Sigmoid colon (tissue), 7 donors: ENCODE data around the gene PI4KB. TPM values are rescaled to one million over a fixed set of nuclear protein-coding genes. Genes with fewer than 3 reads are reported as not detected.

Experiments used
- DNase-seq: peaks from one replicate; pipeline ENCODE4 v3.0.0-alpha.2; 2019
- H3K27ac ChIP-seq, 4 donors: fragments of 200-600 bp; sonication (generic); one replicate each; pipeline ENCODE4 v1.5.1; 2016 to 2019; ENCODE audit warnings: mild to moderate bottlenecking in 1 of 4
- H3K27me3 ChIP-seq, 3 donors: fragments of 200-600 bp; sonication (generic); one replicate each; pipeline ENCODE4 v1.5.1; 2019; ENCODE audit warnings: mild to moderate bottlenecking in 1 of 3
- H3K36me3 ChIP-seq, 4 donors: fragments of 200-600 bp; sonication (generic); one replicate each; pipeline ENCODE4 v1.5.1; 2016 to 2019
- H3K4me1 ChIP-seq, 4 donors: fragments of 200-600 bp; sonication (generic); one replicate each; pipeline ENCODE4 v1.5.1; 2017 to 2019
- H3K4me3 ChIP-seq, 4 donors: fragments of 200-600 bp; sonication (generic); one replicate each; pipeline ENCODE4 v1.5.1; 2017 to 2019; ENCODE audit warnings: mild to moderate bottlenecking in 2 of 4, moderate library complexity in 1 of 4
- H3K9me3 ChIP-seq, 4 donors: fragments of 200-600 bp in 3 of 4; sonication (generic) in 3 of 4; one replicate each; pipeline versions ENCODE4 v1.5.1 to v1.6.1; 2013 to 2019
- CTCF ChIP-seq, 4 experiments: fragments of 450-650 bp in 3 of 4; fragments of 200-600 bp in 1 of 4; IDR thresholded peaks; one replicate each; pipeline ENCODE4 v1.5.1; 2016 to 2019; ENCODE audit warnings: antibody characterized with exemption in 4 of 4, mild to moderate bottlenecking in 3 of 4, moderate library complexity in 2 of 4
- EP300 ChIP-seq, 4 donors: sonication (generic); formaldehyde crosslinking; IDR thresholded peaks; one replicate each; pipeline ENCODE4 v1.6.1; 2017; ENCODE audit warnings: antibody characterized with exemption in 4 of 4
- POLR2A ChIP-seq, 2 donors: fragments of 450-650 bp; IDR thresholded peaks; one replicate each; pipeline ENCODE4 v1.6.1; 2016; ENCODE audit warnings: antibody characterized with exemption in 2 of 2, mild to moderate bottlenecking in 2 of 2, moderate library complexity in 2 of 2
- POLR2AphosphoS5 ChIP-seq, 4 donors: sonication (generic); formaldehyde crosslinking; IDR thresholded peaks; one replicate each; pipeline ENCODE4 v1.6.1; 2017; ENCODE audit warnings: antibody characterized with exemption in 4 of 4
- WGBS, 2 donors: extraction: QIAGEN DNeasy Blood & Tissue Kit; methylation state at CpG; one replicate each; pipeline ENCODE4 v1.1.7; 2013; 5-methylcytosine and 5-hydroxymethylcytosine counted together
- intact Hi-C: fragments of 100-400 bp; cut with DNase I; formaldehyde crosslinking; loops from one replicate; pipeline ENCODE4 v1.15.1; 2023
- polyA plus RNA-seq, 3 donors: library from polyadenylated mRNA; stranded (reverse); fragments of 200-250 nt; gene quantifications; one replicate each; pipeline ENCODE4 v1.2.3, GENCODE V29; 2013
- total RNA-seq, 4 donors: library from RNA; depleted of rRNA; stranded (reverse); fragments of >200 nt; gene quantifications; one replicate each; pipeline ENCODE4 v1.1.0, GENCODE V29; 2016
- donor health status: healthy with polysubstance abuse.
- donor health status: Bipolar disorder and iron deficiency.
- donor health status: healthy.

Gene PI4KB
- total and polyA plus RNA-seq, 7 donors, result 25.2 to 75.2 (median 57.6) TPM

GRCh38 chr1:151273924-151274466 is 53.2 kb downstream of the PI4KB start:
- intact Hi-C loops, result no loop called here
- Histone ChIP-seq H3K27ac (no peak overlapping the region), H3K4me1 (no peaks in the 10 kb centered on the region), H3K36me3 (peaks cover 0 to 18% (median 0%) of the 10 kb centered on the region in 4 donors), H3K27me3 (no peaks in the 10 kb centered on the region), H3K4me3 (no peak overlapping the region), H3K9me3 (no peaks in the 10 kb centered on the region)
- 84 to 88% methylated on average over 3 of the region's 3 CpGs for WGBS, 2 donors
- no peak for TF ChIP-seq CTCF (IDR thresholded peaks at IDR 0.05)
- TF ChIP-seq EP300 (IDR thresholded peaks at IDR 0.05), result no peak
- TF ChIP-seq POLR2AphosphoS5 (IDR thresholded peaks at IDR 0.05), result no peak
- TF ChIP-seq POLR2A (IDR thresholded peaks at IDR 0.05), result no peak
- no peak for DNase-seq

- Histone ChIP-seq H3K4me1 (no peaks in the 10 kb centered on the region), H3K27ac (no peak overlapping the region), H3K27me3 (no peaks in the 10 kb centered on the region), H3K9me3 (no peaks in the 10 kb centered on the region), H3K4me3 (no peak overlapping the region), H3K36me3 (peaks cover 23 to 77% (median 48%) of the 10 kb centered on the region in 4 donors)
- WGBS, 2 donors, result 75 to 76% methylated on average over 4 of the region's 4 CpGs
- TF ChIP-seq POLR2A (IDR thresholded peaks at IDR 0.05), result no peak
- no peak for TF ChIP-seq CTCF (IDR thresholded peaks at IDR 0.05)
- TF ChIP-seq POLR2AphosphoS5 (IDR thresholded peaks at IDR 0.05), result no peak
- TF ChIP-seq EP300 (IDR thresholded peaks at IDR 0.05), result no peak
- no peak for DNase-seq
- intact Hi-C loops, result no loop called here
Measured at GRCh38 chr1:151267760-151268159, 59.5 kb downstream of the PI4KB start.

- no peak overlapping the region for H3K27ac ChIP-seq
- peaks cover 23 to 83% (median 51%) of the 10 kb centered on the region in 4 donors for H3K36me3 ChIP-seq
- no peak overlapping the region for H3K4me3 ChIP-seq
- H3K4me1 ChIP-seq, result no peaks in the 10 kb centered on the region
- no peaks in the 10 kb centered on the region for H3K9me3 ChIP-seq
- H3K27me3 ChIP-seq, result no peaks in the 10 kb centered on the region
- TF ChIP-seq EP300 (IDR thresholded peaks at IDR 0.05) (no peak), CTCF (IDR thresholded peaks at IDR 0.05) (no peak), POLR2A (IDR thresholded peaks at IDR 0.05) (no peak), POLR2AphosphoS5 (IDR thresholded peaks at IDR 0.05) (no peak)
- WGBS, 2 donors, result 82 to 85% methylated on average over 8 of the region's 8 CpGs
- DNase-seq, result no peak
- intact Hi-C loops, result no loop called here
Measured at GRCh38 chr1:151266821-151267220, 60.4 kb downstream of the PI4KB start.

GRCh38 chr1:151266315-151266714 is 60.9 kb downstream of the PI4KB start:
- no peak for TF ChIP-seq CTCF (IDR thresholded peaks at IDR 0.05)
- TF ChIP-seq EP300 (IDR thresholded peaks at IDR 0.05), result no peak
- TF ChIP-seq POLR2A (IDR thresholded peaks at IDR 0.05), result no peak
- TF ChIP-seq POLR2AphosphoS5 (IDR thresholded peaks at IDR 0.05), result no peak
- DNase-seq, result no peak
- no peaks in the 10 kb centered on the region for H3K4me1 ChIP-seq
- intact Hi-C loops, result no loop called here
- H3K4me3 ChIP-seq, result no peak overlapping the region
- H3K9me3 ChIP-seq, result no peaks in the 10 kb centered on the region
- H3K36me3 ChIP-seq, result peaks cover 23 to 84% (median 51%) of the 10 kb centered on the region in 4 donors
- no peaks in the 10 kb centered on the region for H3K27me3 ChIP-seq
- H3K27ac ChIP-seq, result no peak overlapping the region
- WGBS, 2 donors, result 91 to 93% methylated on average over 3 of the region's 3 CpGs
